ENCODE data around the gene PWWP2B.

- TF ChIP-seq, protein P1, sequence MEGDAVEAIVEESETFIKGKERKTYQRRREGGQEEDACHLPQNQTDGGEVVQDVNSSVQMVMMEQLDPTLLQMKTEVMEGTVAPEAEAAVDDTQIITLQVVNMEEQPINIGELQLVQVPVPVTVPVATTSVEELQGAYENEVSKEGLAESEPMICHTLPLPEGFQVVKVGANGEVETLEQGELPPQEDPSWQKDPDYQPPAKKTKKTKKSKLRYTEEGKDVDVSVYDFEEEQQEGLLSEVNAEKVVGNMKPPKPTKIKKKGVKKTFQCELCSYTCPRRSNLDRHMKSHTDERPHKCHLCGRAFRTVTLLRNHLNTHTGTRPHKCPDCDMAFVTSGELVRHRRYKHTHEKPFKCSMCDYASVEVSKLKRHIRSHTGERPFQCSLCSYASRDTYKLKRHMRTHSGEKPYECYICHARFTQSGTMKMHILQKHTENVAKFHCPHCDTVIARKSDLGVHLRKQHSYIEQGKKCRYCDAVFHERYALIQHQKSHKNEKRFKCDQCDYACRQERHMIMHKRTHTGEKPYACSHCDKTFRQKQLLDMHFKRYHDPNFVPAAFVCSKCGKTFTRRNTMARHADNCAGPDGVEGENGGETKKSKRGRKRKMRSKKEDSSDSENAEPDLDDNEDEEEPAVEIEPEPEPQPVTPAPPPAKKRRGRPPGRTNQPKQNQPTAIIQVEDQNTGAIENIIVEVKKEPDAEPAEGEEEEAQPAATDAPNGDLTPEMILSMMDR (IDR thresholded peaks at IDR 0.05), result no peak
- TF ChIP-seq, protein P2, sequence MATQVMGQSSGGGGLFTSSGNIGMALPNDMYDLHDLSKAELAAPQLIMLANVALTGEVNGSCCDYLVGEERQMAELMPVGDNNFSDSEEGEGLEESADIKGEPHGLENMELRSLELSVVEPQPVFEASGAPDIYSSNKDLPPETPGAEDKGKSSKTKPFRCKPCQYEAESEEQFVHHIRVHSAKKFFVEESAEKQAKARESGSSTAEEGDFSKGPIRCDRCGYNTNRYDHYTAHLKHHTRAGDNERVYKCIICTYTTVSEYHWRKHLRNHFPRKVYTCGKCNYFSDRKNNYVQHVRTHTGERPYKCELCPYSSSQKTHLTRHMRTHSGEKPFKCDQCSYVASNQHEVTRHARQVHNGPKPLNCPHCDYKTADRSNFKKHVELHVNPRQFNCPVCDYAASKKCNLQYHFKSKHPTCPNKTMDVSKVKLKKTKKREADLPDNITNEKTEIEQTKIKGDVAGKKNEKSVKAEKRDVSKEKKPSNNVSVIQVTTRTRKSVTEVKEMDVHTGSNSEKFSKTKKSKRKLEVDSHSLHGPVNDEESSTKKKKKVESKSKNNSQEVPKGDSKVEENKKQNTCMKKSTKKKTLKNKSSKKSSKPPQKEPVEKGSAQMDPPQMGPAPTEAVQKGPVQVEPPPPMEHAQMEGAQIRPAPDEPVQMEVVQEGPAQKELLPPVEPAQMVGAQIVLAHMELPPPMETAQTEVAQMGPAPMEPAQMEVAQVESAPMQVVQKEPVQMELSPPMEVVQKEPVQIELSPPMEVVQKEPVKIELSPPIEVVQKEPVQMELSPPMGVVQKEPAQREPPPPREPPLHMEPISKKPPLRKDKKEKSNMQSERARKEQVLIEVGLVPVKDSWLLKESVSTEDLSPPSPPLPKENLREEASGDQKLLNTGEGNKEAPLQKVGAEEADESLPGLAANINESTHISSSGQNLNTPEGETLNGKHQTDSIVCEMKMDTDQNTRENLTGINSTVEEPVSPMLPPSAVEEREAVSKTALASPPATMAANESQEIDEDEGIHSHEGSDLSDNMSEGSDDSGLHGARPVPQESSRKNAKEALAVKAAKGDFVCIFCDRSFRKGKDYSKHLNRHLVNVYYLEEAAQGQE (IDR thresholded peaks at IDR 0.05; ENCODE audit: insufficient read depth in 1 of 2, low read depth in 2 of 2, low read length in 1 of 2), result no peak
Measured at GRCh38 chr10:132445516-132446194, 48.7 kb downstream of the PWWP2B start.

Data from Panc1 (cell line).